CMK (cell line): Measurements from ENCODE around the gene EZR.
A peak's percentile ranks its signal among the peaks of the same experiment; 100 is the strongest.

ENCODE experiments used
- DNase-seq: peaks from one replicate; pipeline ENCODE4 v3.0.0-alpha.2; 2010; ENCODE audit warnings: low read depth

EZR gene

GRCh38 chr6:158775832-158776231 is 43.3 kb downstream of the EZR start:
- no peak for DNase-seq

- no peak for DNase-seq
These were observed 44.3 kb downstream of the EZR start for GRCh38 chr6:158774717-158775449.

- no peak for DNase-seq
These were observed 45.4 kb downstream of the EZR start for GRCh38 chr6:158773581-158774449.

GRCh38 chr6:158772851-158773371 is 46.3 kb downstream of the EZR start:
- no peak for DNase-seq

- DNase-seq: no peak
These were observed 47.0 kb downstream of the EZR start for GRCh38 chr6:158772172-158772571.

- no peak for DNase-seq
These were observed 47.6 kb downstream of the EZR start for GRCh38 chr6:158771399-158772152.

GRCh38 chr6:158770533-158771330 is 48.4 kb downstream of the EZR start:
- DNase-seq: no peak

- no peak for DNase-seq
These were observed 49.3 kb downstream of the EZR start for GRCh38 chr6:158769771-158770432.

GRCh38 chr6:158769234-158769770 is 49.9 kb downstream of the EZR start:
- no peak for DNase-seq

GRCh38 chr6:158768436-158768835 is 50.7 kb downstream of the EZR start:
- no peak for DNase-seq

GRCh38 chr6:158767709-158768108 is 51.5 kb downstream of the EZR start:
- no peak for DNase-seq

GRCh38 chr6:158766621-158767455 is 52.3 kb downstream of the EZR start:
- DNase-seq: no peak

GRCh38 chr6:158765499-158766068 is 53.6 kb downstream of the EZR start:
- DNase-seq: no peak

- DNase-seq: no peak
These were observed 54.2 kb downstream of the EZR start for GRCh38 chr6:158764926-158765325.

GRCh38 chr6:158764183-158764849 is 54.9 kb downstream of the EZR start:
- no peak for DNase-seq

- no peak for DNase-seq
These were observed 55.6 kb downstream of the EZR start for GRCh38 chr6:158763434-158764182.

- DNase-seq: peak; percentile 70
These were observed 56.3 kb downstream of the EZR start for GRCh38 chr6:158762787-158763433.

GRCh38 chr6:158761746-158762145 is 57.4 kb downstream of the EZR start:
- DNase-seq: no peak
